ENCODE results near the gene CNTNAP2.

GRCh38 chr7:147944321-147944720 lies 1827.7 kb downstream of the CNTNAP2 start:
- TF ChIP-seq, protein P1, sequence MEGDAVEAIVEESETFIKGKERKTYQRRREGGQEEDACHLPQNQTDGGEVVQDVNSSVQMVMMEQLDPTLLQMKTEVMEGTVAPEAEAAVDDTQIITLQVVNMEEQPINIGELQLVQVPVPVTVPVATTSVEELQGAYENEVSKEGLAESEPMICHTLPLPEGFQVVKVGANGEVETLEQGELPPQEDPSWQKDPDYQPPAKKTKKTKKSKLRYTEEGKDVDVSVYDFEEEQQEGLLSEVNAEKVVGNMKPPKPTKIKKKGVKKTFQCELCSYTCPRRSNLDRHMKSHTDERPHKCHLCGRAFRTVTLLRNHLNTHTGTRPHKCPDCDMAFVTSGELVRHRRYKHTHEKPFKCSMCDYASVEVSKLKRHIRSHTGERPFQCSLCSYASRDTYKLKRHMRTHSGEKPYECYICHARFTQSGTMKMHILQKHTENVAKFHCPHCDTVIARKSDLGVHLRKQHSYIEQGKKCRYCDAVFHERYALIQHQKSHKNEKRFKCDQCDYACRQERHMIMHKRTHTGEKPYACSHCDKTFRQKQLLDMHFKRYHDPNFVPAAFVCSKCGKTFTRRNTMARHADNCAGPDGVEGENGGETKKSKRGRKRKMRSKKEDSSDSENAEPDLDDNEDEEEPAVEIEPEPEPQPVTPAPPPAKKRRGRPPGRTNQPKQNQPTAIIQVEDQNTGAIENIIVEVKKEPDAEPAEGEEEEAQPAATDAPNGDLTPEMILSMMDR (IDR thresholded peaks at IDR 0.05), result no peak
- TF ChIP-seq POLR2A (IDR thresholded peaks at IDR 0.05), result no peak

Data from heart left ventricle (tissue), 13 donors.